Bronchus fibroblast of lung (primary cell): ENCODE results near the gene SIGLEC15. TPM values are rescaled to one million over a fixed set of nuclear protein-coding genes. Genes with fewer than 3 reads are reported as not detected.

Source experiments
- total RNA-seq: library from RNA; depleted of rRNA; stranded (reverse); fragments of >200 nt; gene quantifications from 2 replicates; pipeline ENCODE4 v1.2.3, GENCODE V29; 2015

Gene SIGLEC15, protein sequence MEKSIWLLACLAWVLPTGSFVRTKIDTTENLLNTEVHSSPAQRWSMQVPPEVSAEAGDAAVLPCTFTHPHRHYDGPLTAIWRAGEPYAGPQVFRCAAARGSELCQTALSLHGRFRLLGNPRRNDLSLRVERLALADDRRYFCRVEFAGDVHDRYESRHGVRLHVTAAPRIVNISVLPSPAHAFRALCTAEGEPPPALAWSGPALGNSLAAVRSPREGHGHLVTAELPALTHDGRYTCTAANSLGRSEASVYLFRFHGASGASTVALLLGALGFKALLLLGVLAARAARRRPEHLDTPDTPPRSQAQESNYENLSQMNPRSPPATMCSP
- total RNA-seq = 0.67 and 1.3 TPM in 2 replicates

DNA sequence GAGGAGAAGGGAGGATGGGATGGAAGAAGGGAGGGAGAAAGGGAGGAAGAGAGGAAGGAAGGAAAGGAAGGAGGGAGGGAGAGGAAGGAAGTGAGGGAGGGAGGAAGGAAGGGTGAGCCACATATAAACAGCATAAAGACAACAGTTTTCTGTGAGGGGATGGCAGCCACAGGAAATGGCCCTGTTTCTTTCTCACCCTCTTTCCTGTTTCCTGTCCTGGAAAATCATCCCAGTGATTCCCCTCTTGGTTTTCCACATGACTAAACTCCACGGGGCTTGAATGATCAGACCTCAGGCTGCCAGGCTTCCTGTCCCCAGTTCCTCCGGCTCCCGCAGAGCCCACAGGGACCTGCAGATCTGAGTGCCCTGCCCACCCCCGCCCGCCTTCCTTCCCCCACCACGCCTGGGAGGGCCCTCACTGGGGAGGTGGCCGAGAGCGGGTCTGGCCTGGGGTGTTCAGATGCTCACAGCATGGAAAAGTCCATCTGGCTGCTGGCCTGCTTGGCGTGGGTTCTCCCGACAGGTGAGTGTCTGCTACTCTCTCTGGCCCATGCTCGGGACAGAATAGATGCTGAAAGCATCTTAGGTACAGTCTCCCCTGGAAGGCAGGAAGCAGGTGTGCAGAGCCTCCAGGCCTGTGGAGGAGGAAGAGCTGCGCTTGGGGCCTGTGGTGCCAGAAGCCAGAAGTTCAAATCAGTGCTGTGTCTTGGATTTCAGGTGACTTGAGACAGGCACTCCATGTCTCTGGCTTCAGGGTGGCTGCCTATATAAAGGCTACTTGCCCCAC, at the start of gene SIGLEC15:
TSS of gene SIGLEC15 (plus strand) at position 418 of the 787 bp plus-strand sequence. CDS start at position 472, 54 bp downstream.

Other genes starting within 250 kb of the SIGLEC15 start
- gene SLC14A2, start 210.2 kb upstream of the SIGLEC15 start, total RNA-seq = not detected in 2 replicates
- gene SLC14A1, start 101.5 kb upstream of the SIGLEC15 start, total RNA-seq = 3.7 and 4.5 TPM in 2 replicates
- gene EPG5, start 141.7 kb downstream of the SIGLEC15 start, total RNA-seq = 20.7 and 21.7 TPM in 2 replicates
- 7.1 and 7.6 TPM in 2 replicates for gene PSTPIP2, start 246.6 kb downstream of the SIGLEC15 start, total RNA-seq